Measurements from ENCODE around the gene RGL2. TPM values are rescaled to one million over a fixed set of nuclear protein-coding genes. Genes with fewer than 3 reads are reported as not detected.
A peak's percentile ranks its signal among the peaks of the same experiment; 100 is the strongest.

The RGL2 gene
- polyA plus RNA-seq, 1 donor from 2014 or later, result 120 TPM

- Histone ChIP-seq H3K79me2 (replicated peaks; ENCODE audit: insufficient read depth, low read length) (peaks cover 19% of the 10 kb centered on the region), H3K36me3 (ENCODE audit: insufficient read depth, low read length) (no peaks in the 10 kb centered on the region), H3K27me3 (ENCODE audit: insufficient read depth, low read depth, low read length) (no peaks in the 10 kb centered on the region), H4K20me1 (ENCODE audit: insufficient read depth) (no peaks in the 10 kb centered on the region), H3K9ac (ENCODE audit: low read length) (peak overlapping the region; percentile 86), H2AFZ (ENCODE audit: low read depth, low read length) (no peak overlapping the region), H3K4me2 (ENCODE audit: low read length) (peak overlapping the region; percentile 97), H3K9me2 (ENCODE audit: insufficient read depth, low read length) (no peaks in the 10 kb centered on the region), H3K4me3 (ENCODE audit: low read length) (peak overlapping the region; percentile 71), H3K9me3 (ENCODE audit: low read length) (no peaks in the 10 kb centered on the region), H3F3A (ENCODE audit: insufficient read depth, low read length, poor library complexity, severe bottlenecking) (no peaks in the 10 kb centered on the region), H3K27ac (ENCODE audit: low read length) (peak overlapping the region; percentile 97)
- no peak for TF ChIP-seq CTCF (IDR thresholded peaks at IDR 0.05; ENCODE audit: poor library complexity, severe bottlenecking)
- TF ChIP-seq REST (IDR thresholded peaks at IDR 0.05; ENCODE audit: borderline replicate concordance), result no peak
- TF ChIP-seq SMC3 (conservative IDR thresholded peaks at IDR 0.05; ENCODE audit: poor library complexity), result no peak
- no peak for TF ChIP-seq MXI1 (conservative IDR thresholded peaks at IDR 0.05; ENCODE audit: poor library complexity, severe bottlenecking)
- no peak for TF ChIP-seq TAF1 (IDR thresholded peaks at IDR 0.05; ENCODE audit: low read depth)
- no peak for TF ChIP-seq EP300 (conservative IDR thresholded peaks at IDR 0.05; ENCODE audit: poor library complexity, severe bottlenecking)
- no peak for TF ChIP-seq EZH2 (IDR thresholded peaks at IDR 0.05; ENCODE audit: borderline replicate concordance, insufficient read depth, low read length, poor library complexity, severe bottlenecking)
- no peak for TF ChIP-seq RAD21 (conservative IDR thresholded peaks at IDR 0.05)
- no peak for TF ChIP-seq POLR2AphosphoS5 (IDR thresholded peaks at IDR 0.05)
These were observed 26.2 kb downstream of the RGL2 start for GRCh38 chr6:33272275-33273128.

GRCh38 chr6:33271468-33272274, 27.1 kb downstream of the RGL2 start, which contains the start of the genes RPS18 and VPS52:
TSS of gene RPS18 (plus strand) at chr6:33272075. CDS start at chr6:33272120, 45 bp downstream.
TSS of gene VPS52 (minus strand) at chr6:33271876. CDS start at chr6:33271675, 201 bp downstream.
- Histone ChIP-seq H4K20me1 (ENCODE audit: insufficient read depth) (no peaks in the 10 kb centered on the region), H3K27me3 (ENCODE audit: insufficient read depth, low read depth, low read length) (no peaks in the 10 kb centered on the region), H2AFZ (ENCODE audit: low read depth, low read length) (peak within 1 kb of the TSS; percentile 74), H3K4me2 (ENCODE audit: low read length) (peak within 1 kb of the TSS; percentile 97), H3K4me3 (ENCODE audit: low read length) (peak within 1 kb of the TSS; percentile 71), H3K36me3 (ENCODE audit: insufficient read depth, low read length) (no peaks in the 10 kb centered on the region), H3K79me2 (replicated peaks; ENCODE audit: insufficient read depth, low read length) (peaks cover 19% of the 10 kb centered on the region), H3F3A (ENCODE audit: insufficient read depth, low read length, poor library complexity, severe bottlenecking) (no peaks in the 10 kb centered on the region), H3K9me3 (ENCODE audit: low read length) (no peaks in the 10 kb centered on the region), H3K9ac (ENCODE audit: low read length) (peak within 1 kb of the TSS; percentile 86), H3K9me2 (ENCODE audit: insufficient read depth, low read length) (no peaks in the 10 kb centered on the region), H3K27ac (ENCODE audit: low read length) (peak within 1 kb of the TSS; percentile 97)
- TF ChIP-seq SMC3 (conservative IDR thresholded peaks at IDR 0.05; ENCODE audit: poor library complexity) (peak; percentile 20), CTCF (IDR thresholded peaks at IDR 0.05; ENCODE audit: poor library complexity, severe bottlenecking) (peak; percentile 27), TAF1 (IDR thresholded peaks at IDR 0.05; ENCODE audit: low read depth) (peak; percentile 93), POLR2AphosphoS5 (IDR thresholded peaks at IDR 0.05) (peak; percentile 98), REST (IDR thresholded peaks at IDR 0.05; ENCODE audit: borderline replicate concordance) (peak; percentile 63), EP300 (conservative IDR thresholded peaks at IDR 0.05; ENCODE audit: poor library complexity, severe bottlenecking) (peak; percentile 46), RAD21 (conservative IDR thresholded peaks at IDR 0.05) (no peak), MXI1 (conservative IDR thresholded peaks at IDR 0.05; ENCODE audit: poor library complexity, severe bottlenecking) (peak; percentile 95), EZH2 (IDR thresholded peaks at IDR 0.05; ENCODE audit: borderline replicate concordance, insufficient read depth, low read length, poor library complexity, severe bottlenecking) (no peak)

All from neural cell (in vitro differentiated cells).